Fibroblast of villous mesenchyme (primary cell): ENCODE results near the gene MEI1. TPM values are rescaled to one million over a fixed set of nuclear protein-coding genes. Genes with fewer than 3 reads are reported as not detected.

Experiments
- DNase-seq: peaks from one replicate; pipeline ENCODE4 v3.0.0-alpha.2; 2010; ENCODE audit warnings: low read depth
- H3K4me3 ChIP-seq: 2 replicates; pipeline ENCODE4 v1.5.1; 2011; ENCODE audit warnings: low read depth, mild to moderate bottlenecking, low read length
- CTCF ChIP-seq: IDR thresholded peaks from 2 replicates; pipeline ENCODE4 v1.5.1; 2012; ENCODE audit warnings: low read depth, mild to moderate bottlenecking, low read length; ENCODE audit not compliant: insufficient read depth
- total RNA-seq: library from RNA; depleted of rRNA; stranded (reverse); fragments of >200 nt; gene quantifications from 2 replicates; pipeline ENCODE4 v1.2.3, GENCODE V29; 2012

Gene MEI1
- total RNA-seq, 1 donor: 2.2 TPM

- TF ChIP-seq CTCF: no peak
- DNase-seq: peak; percentile 65
- no peak overlapping the region for H3K4me3 ChIP-seq
Measured at GRCh38 chr22:41780746-41781505, 81.6 kb downstream of the MEI1 start.

GRCh38 chr22:41781507-41781906 is 82.2 kb downstream of the MEI1 start:
- DNase-seq: no peak
- no peak overlapping the region for H3K4me3 ChIP-seq
- no peak for TF ChIP-seq CTCF

- no peak for TF ChIP-seq CTCF
- DNase-seq: no peak
- H3K4me3 ChIP-seq: no peak overlapping the region
Measured at GRCh38 chr22:41782316-41782715, 83.0 kb downstream of the MEI1 start.

- no peak for DNase-seq
- no peak for TF ChIP-seq CTCF
- H3K4me3 ChIP-seq: no peak overlapping the region
Measured at GRCh38 chr22:41782751-41783150, 83.4 kb downstream of the MEI1 start.

- no peak overlapping the region for H3K4me3 ChIP-seq
- peak; percentile 29 for DNase-seq
- TF ChIP-seq CTCF: no peak
Measured at GRCh38 chr22:41787331-41787730, 88.0 kb downstream of the MEI1 start.

- no peak overlapping the region for H3K4me3 ChIP-seq
- DNase-seq: no peak
- TF ChIP-seq CTCF: no peak
Measured at GRCh38 chr22:41793871-41794270, 94.6 kb downstream of the MEI1 start.

GRCh38 chr22:41798736-41799135 is 99.4 kb downstream of the MEI1 start:
- no peak overlapping the region for H3K4me3 ChIP-seq
- TF ChIP-seq CTCF: no peak
- DNase-seq: no peak
